Measurements from ENCODE around the gene APCDD1L. TPM values are rescaled to one million over a fixed set of nuclear protein-coding genes. Genes with fewer than 3 reads are reported as not detected.
"Not testable (repeated sequence)": the region's sequence is repeated elsewhere in the genome, so short reads cannot be mapped to it uniquely, and the experiment has no call there.

The APCDD1L gene
- total RNA-seq, 1 experiment from 2014 or later: 2.6 TPM

DNA sequence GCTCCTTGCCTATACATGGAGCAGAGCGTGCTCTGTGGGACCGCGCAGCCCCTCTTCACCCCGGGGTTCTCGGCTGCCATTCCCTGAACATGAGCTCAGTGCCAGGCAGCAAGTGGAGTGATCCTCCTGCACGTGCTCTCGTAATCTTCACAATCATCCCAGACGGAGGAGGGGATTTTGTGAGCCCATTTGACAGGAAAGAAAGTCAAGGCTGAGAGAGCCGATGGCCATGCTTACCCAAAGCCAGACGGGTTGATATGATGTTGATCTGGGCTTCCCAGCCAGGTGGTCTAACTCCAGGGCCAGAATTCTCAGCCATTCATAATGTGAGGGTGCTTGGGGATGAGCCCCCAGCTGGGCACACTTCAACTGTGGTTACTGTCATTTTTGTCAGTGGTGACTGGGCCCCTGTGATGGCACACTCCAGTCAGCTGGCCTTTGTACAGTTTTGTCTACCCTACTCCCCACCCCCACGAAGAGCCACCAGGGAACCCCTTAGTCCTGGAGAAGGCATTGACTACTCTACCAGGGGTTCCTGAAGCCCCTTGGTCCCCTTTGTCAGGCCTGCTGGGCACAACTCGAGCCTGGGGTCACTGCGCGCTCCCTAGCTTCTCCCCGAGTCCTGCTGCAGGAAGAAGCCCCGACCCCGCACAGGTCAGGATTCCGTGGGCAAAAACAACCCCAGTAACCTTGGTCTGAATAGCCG is 1.5 kb downstream of the APCDD1L start:
- peaks cover 36% of the 10 kb centered on the region for H3K27me3 ChIP-seq (ENCODE audit: control insufficient read depth, insufficient read depth, low read length)
- H3K4me3 ChIP-seq (ENCODE audit: insufficient read depth, low read depth, low read length): peak overlapping the region; percentile 62
- no peaks in the 10 kb centered on the region for H3K36me3 ChIP-seq (replicated peaks; ENCODE audit: control insufficient read depth, insufficient read depth, low read length)
- DNase-seq: no peak

DNA sequence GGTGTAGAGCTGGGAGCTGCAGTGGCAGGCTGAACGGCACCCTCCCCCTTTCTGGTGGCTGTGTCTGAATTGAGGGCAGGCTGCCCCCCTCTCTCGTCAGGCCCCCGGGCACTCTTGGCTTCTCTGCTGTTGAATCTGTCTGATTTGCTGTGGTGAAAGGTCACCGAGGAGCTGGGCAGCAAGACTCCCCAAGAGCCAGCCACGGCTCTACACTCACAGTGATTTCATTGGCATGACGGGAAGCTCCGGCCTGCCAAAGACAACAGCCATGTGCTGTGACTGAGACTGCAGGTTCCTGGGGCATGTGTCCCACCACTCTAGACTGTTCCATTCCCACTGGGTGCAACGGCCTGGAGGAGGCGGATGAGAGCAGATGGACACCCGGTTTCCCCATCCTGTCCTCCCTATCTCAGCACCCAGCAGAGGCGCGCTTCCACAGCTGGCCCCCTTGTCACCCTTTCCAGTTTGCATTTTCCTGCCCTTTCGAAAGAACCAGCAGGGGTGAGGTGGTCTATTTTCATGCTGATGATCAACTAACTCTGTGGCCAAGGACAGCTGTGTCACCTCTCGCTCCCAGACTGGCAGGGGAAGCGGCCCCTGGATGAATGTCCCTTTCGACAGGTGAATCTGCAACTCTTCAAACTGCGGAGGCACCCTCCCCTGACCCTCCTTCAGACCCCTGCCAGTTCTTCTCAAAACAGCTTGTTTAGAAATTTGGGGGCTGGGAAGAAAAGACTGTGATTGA is 2.2 kb downstream of the APCDD1L start:
- peak; percentile 41 for DNase-seq
- peaks cover 36% of the 10 kb centered on the region for H3K27me3 ChIP-seq (ENCODE audit: control insufficient read depth, insufficient read depth, low read length)
- H3K36me3 ChIP-seq (replicated peaks; ENCODE audit: control insufficient read depth, insufficient read depth, low read length): no peaks in the 10 kb centered on the region
- H3K4me3 ChIP-seq (ENCODE audit: insufficient read depth, low read depth, low read length): no peak overlapping the region

- Histone ChIP-seq H3K36me3 (replicated peaks; ENCODE audit: control insufficient read depth, insufficient read depth, low read length) (no peaks in the 10 kb centered on the region), H3K27me3 (ENCODE audit: control insufficient read depth, insufficient read depth, low read length) (peaks cover 36% of the 10 kb centered on the region), H3K4me3 (ENCODE audit: insufficient read depth, low read depth, low read length) (no peak overlapping the region)
- no peak for DNase-seq
Measured at GRCh38 chr20:58511861-58512260, 3.3 kb downstream of the APCDD1L start.

DNA sequence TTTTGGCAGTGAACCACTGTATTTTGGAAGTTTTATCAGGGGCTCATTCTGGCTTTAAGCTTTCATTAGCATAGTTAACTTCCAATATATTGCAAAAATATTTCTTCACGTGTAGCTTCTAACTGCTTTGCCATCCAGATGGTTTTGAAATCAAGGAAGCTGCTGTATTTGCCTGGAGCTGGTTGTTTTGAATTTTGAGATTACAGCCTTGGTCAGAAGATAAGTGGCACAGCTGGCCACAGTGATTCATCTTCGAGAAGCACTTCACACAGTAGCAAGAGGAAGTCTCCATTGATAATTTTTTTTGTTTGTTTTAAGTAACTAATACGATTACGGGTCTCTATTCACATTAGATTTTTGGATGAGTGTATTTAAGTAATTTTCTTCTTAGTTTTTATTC is 3.8 kb downstream of the APCDD1L start:
- no peak for DNase-seq
- Histone ChIP-seq H3K27me3 (ENCODE audit: control insufficient read depth, insufficient read depth, low read length) (peaks cover 36% of the 10 kb centered on the region), H3K4me3 (ENCODE audit: insufficient read depth, low read depth, low read length) (no peak overlapping the region), H3K36me3 (replicated peaks; ENCODE audit: control insufficient read depth, insufficient read depth, low read length) (no peaks in the 10 kb centered on the region)

DNA sequence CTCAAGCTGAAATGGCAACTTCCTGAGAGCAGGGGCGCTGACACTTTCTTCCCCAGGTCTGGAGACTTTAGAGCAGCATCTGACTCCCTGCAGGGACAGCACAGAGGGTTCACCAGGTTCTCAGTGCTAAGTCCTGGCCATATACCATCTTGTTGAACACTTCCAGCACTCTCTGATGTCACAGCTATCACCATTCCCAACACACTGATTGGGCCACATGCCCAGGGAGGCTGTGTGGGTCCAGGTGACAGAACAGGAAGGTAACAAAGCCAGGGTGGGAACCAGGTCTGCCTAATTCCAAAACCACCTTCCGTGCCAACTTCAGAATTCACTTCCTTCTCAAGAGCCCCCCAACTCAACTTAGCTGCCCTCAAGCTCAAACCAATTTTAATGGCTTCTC is 4.3 kb downstream of the APCDD1L start:
- Histone ChIP-seq H3K36me3 (replicated peaks; ENCODE audit: control insufficient read depth, insufficient read depth, low read length) (no peaks in the 10 kb centered on the region), H3K27me3 (ENCODE audit: control insufficient read depth, insufficient read depth, low read length) (peaks cover 32% of the 10 kb centered on the region), H3K4me3 (ENCODE audit: insufficient read depth, low read depth, low read length) (no peak overlapping the region)
- no peak for DNase-seq

DNA sequence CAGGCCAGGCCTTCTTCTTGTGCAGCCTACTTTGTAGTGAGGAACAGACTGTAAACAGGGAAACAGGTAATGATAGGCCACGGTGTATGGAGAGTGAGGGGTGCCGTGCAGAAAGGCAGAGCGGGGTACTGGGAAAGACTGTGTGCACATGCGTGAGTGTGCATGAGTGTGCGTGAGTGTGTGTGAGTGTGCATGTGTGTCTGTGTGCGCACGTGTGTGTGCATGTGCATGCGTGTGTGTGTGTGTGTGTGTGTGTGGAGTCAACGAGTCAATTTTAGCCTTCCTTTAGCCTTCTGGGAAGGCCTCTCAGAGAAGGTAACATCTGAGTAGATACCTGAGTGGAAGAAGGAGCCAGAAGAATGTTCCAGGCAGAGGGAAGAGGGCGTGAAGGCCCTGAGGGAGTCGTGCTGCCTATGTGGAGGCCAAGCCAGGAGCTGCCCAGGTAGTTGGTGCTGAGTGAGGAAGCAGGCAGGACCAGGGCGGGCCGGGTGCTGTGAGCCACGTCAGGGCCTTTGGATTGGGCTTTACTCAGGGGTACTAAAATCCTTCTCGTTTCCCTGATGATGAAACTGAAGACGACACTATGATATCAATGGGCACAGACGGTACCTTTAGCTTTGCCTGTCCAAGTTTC is 6.3 kb downstream of the APCDD1L start:
- peaks cover 12% of the 10 kb centered on the region for H3K27me3 ChIP-seq (ENCODE audit: control insufficient read depth, insufficient read depth, low read length)
- no peak overlapping the region for H3K4me3 ChIP-seq (ENCODE audit: insufficient read depth, low read depth, low read length)
- DNase-seq: no peak
- no peaks in the 10 kb centered on the region for H3K36me3 ChIP-seq (replicated peaks; ENCODE audit: control insufficient read depth, insufficient read depth, low read length)

GRCh38 chr20:58506999-58507398 is 8.2 kb downstream of the APCDD1L start:
- not testable (repeated sequence) for H3K4me3 ChIP-seq (ENCODE audit: insufficient read depth, low read depth, low read length); DNase-seq; H3K27me3 ChIP-seq (ENCODE audit: control insufficient read depth, insufficient read depth, low read length); H3K36me3 ChIP-seq (replicated peaks; ENCODE audit: control insufficient read depth, insufficient read depth, low read length)

GRCh38 chr20:58504566-58504965 is 10.6 kb downstream of the APCDD1L start:
- Histone ChIP-seq H3K27me3 (ENCODE audit: control insufficient read depth, insufficient read depth, low read length) (no peaks in the 10 kb centered on the region), H3K36me3 (replicated peaks; ENCODE audit: control insufficient read depth, insufficient read depth, low read length) (no peaks in the 10 kb centered on the region)
- no peak for DNase-seq

GRCh38 chr20:58503668-58504067 is 11.5 kb downstream of the APCDD1L start:
- H3K36me3 ChIP-seq (replicated peaks; ENCODE audit: control insufficient read depth, insufficient read depth, low read length): no peaks in the 10 kb centered on the region
- no peaks in the 10 kb centered on the region for H3K27me3 ChIP-seq (ENCODE audit: control insufficient read depth, insufficient read depth, low read length)
- no peak overlapping the region for H3K4me3 ChIP-seq (ENCODE audit: insufficient read depth, low read depth, low read length)
- DNase-seq: no peak

More at GRCh38 chr20:58504566-58504965, 10.6 kb downstream of the APCDD1L start:
- no peak overlapping the region for H3K4me3 ChIP-seq (ENCODE audit: insufficient read depth, low read depth, low read length)

DNA sequence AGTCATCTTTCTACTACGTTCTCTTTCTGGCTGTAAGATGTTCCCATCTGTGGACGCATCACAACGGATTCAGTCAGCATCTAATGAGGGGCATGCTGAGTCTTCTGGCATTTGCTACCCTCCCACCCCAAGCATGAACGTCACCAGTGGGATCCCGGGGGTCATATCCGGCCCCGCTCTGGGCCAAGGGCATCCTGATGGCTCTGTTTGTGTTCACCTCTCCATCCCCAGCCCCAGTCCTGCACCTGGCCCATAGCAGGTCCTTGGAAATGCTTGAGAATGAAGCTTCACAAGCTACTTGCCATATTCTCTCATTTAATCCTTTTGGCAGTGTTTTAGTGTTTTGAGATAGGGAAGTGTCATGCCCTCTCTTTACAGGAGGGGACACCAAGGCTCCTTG is 14.9 kb downstream of the APCDD1L start:
- Histone ChIP-seq H3K27me3 (ENCODE audit: control insufficient read depth, insufficient read depth, low read length) (no peaks in the 10 kb centered on the region), H3K36me3 (replicated peaks; ENCODE audit: control insufficient read depth, insufficient read depth, low read length) (no peaks in the 10 kb centered on the region), H3K4me3 (ENCODE audit: insufficient read depth, low read depth, low read length) (no peak overlapping the region)
- DNase-seq: no peak

GRCh38 chr20:58498470-58499068 is 16.6 kb downstream of the APCDD1L start:
- Histone ChIP-seq H3K27me3 (ENCODE audit: control insufficient read depth, insufficient read depth, low read length) (no peaks in the 10 kb centered on the region), H3K36me3 (replicated peaks; ENCODE audit: control insufficient read depth, insufficient read depth, low read length) (no peaks in the 10 kb centered on the region), H3K4me3 (ENCODE audit: insufficient read depth, low read depth, low read length) (no peak overlapping the region)
- no peak for DNase-seq

DNA sequence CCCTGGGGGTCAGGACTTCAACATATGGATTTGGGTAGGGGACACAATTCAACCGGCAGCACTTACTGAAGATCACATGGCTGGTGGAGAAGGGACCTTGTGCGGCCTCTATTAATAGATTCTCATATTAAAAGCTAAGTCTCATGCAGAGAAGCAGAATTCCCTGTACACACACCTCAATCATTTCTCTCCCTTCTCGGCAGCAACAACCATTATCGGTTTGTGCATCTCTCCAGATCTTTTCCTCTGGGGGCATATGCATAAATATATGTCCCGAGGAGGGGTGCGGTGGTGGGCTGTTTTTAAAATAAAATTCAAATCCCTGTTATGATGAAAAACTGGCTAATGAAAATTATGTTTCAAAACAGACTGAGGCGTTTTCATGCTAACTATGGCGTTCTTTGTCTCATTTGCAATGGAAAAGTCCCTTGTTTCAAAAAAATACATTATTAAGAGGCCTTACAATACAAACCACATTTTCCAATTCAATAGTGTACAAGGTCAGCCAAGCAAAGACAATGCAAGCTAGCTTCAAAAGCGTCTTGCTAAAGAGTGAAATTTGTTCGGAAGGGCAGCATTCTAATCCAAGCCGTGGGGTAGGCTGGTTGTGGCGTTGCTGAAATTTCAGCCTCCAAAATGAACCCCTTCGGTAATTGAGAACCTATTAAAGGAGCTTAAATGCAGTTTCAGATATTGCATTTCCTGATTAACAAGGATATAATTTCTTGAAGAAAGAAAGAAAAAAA is 17.3 kb downstream of the APCDD1L start:
- Histone ChIP-seq H3K27me3 (ENCODE audit: control insufficient read depth, insufficient read depth, low read length) (no peaks in the 10 kb centered on the region), H3K36me3 (replicated peaks; ENCODE audit: control insufficient read depth, insufficient read depth, low read length) (no peaks in the 10 kb centered on the region), H3K4me3 (ENCODE audit: insufficient read depth, low read depth, low read length) (no peak overlapping the region)
- DNase-seq: no peak

GRCh38 chr20:58497076-58497641 is 18.0 kb downstream of the APCDD1L start:
- DNase-seq: peak; percentile 32
- Histone ChIP-seq H3K4me3 (ENCODE audit: insufficient read depth, low read depth, low read length) (no peak overlapping the region), H3K27me3 (ENCODE audit: control insufficient read depth, insufficient read depth, low read length) (no peaks in the 10 kb centered on the region), H3K36me3 (replicated peaks; ENCODE audit: control insufficient read depth, insufficient read depth, low read length) (no peaks in the 10 kb centered on the region)

- no peak overlapping the region for H3K4me3 ChIP-seq (ENCODE audit: insufficient read depth, low read depth, low read length)
- no peaks in the 10 kb centered on the region for H3K36me3 ChIP-seq (replicated peaks; ENCODE audit: control insufficient read depth, insufficient read depth, low read length)
- DNase-seq: no peak
- H3K27me3 ChIP-seq (ENCODE audit: control insufficient read depth, insufficient read depth, low read length): no peaks in the 10 kb centered on the region
Measured at GRCh38 chr20:58496429-58496769, 18.8 kb downstream of the APCDD1L start.
